ENCODE measurements around the gene NUP98. TPM values are rescaled to one million over a fixed set of nuclear protein-coding genes. Genes with fewer than 3 reads are reported as not detected.

The NUP98 gene
- total and polyA plus RNA-seq, 10 of the 15 experiments (the other 5 are each of a cell fraction or from before 2014, with no cell fraction given) = 21.7 to 108 (median 78.9) TPM

DNA sequence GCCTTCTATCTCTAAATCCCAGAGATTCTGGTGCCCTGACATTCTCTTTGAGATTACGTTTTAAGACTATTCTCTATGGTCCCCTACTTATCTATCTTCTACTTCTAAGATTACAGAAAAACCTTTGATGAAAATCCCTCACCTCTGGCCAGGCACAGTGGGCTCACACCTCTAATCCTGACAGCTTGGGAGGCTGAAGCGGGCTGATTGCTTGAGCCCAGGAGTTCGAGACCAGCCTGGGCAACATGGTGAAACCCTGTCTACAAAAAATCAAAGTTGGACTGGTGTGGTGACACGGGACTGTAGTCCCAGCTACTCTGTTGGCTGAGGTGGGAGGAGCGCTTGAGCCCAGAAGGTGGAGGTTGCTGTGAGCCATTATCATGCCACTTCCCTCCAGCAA, 14.4 kb downstream of the NUP98 start:
- no peak for ATAC-seq
- no peak overlapping the region for H3K9ac ChIP-seq (ENCODE audit: control insufficient read depth, insufficient read depth, low read length)
- ChIA-PET POLR2A (interaction anchor here (3.5 kb wide), 1 partner anchor 14 kb away, joined by 27 read pairs; the partner anchor contains the start of gene NUP98), CTCF (interaction anchor here (0.9 to 5.3 kb wide), 5 partner anchors 14 to 290 kb away, joined by 3 to 44 read pairs (median 12); partner anchors contain the start of genes NUP98 and PGAP2), SMC1A (ENCODE audit: uncharacterized antibody, unreplicated experiment) (interaction anchor here (3.2 to 5.8 kb wide), 2 partner anchors 26 to 59 kb away, joined by 9 to 28 read pairs; partner anchors contain the start of gene PGAP2), RAD21 (ENCODE audit: unreplicated experiment) (interaction anchor here (1.3 to 1.6 kb wide), 2 partner anchors 25 to 59 kb away, joined by 5 to 8 read pairs; partner anchors contain the start of genes PGAP2 and RHOG)
- peaks cover 9 to 18% of the 10 kb centered on the region in 2 experiments; a peak in 3 of 4 replicates for H3K36me3 ChIP-seq (ENCODE audit: control insufficient read depth in 2 of 2, insufficient read depth in 2 of 2, low read length in 1 of 2)
- H3K4me3 ChIP-seq = no peak overlapping the region
- WGBS (ENCODE audit: insufficient coverage, insufficient replicate concordance, low lambda C conversion rate, missing lambda C conversion rate) = 98% methylated on average over 5 of the region's 5 CpGs
- in situ Hi-C loops (cut with MboI) (no loop called here), intact Hi-C loops (cut with micrococcal nuclease; ENCODE audit: unreplicated experiment) (no loop called here)
- H3K27ac ChIP-seq (ENCODE audit: control insufficient read depth, insufficient read depth) = no peak overlapping the region
- no peak for FAIRE-seq
- TF ChIP-seq, protein P1, sequence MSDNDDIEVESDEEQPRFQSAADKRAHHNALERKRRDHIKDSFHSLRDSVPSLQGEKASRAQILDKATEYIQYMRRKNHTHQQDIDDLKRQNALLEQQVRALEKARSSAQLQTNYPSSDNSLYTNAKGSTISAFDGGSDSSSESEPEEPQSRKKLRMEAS (IDR thresholded peaks at IDR 0.05; ENCODE audit: low read depth, low read length) = no peak
- no peak for TF ChIP-seq FOS (IDR thresholded peaks at IDR 0.05; ENCODE audit: borderline replicate concordance, extremely low read depth, insufficient read length)
- no TSS peak for BruUV-seq (replicated peaks)
- no peaks in the 10 kb centered on the region for H3K27me3 ChIP-seq (replicated peaks in 1 of 2; ENCODE audit: control insufficient read depth in 2 of 2, insufficient read depth in 2 of 2, low read length in 1 of 2)
- no peak for DNase-seq (ENCODE audit: low read depth, low spot score)
- peaks cover 61% of the 10 kb centered on the region for H3K79me2 ChIP-seq (ENCODE audit: control insufficient read depth, insufficient read depth, low read length)
- no peak overlapping the region for H3K4me2 ChIP-seq (ENCODE audit: control insufficient read depth, insufficient read depth)
- H3K4me1 ChIP-seq (ENCODE audit: control insufficient read depth, insufficient read depth, low read length) = peaks cover 12% of the 10 kb centered on the region
- H4K20me1 ChIP-seq (ENCODE audit: control insufficient read depth, insufficient read depth) = no peaks in the 10 kb centered on the region
- H3K9me3 ChIP-seq (replicated peaks; ENCODE audit: control insufficient read depth, insufficient read depth, low read length) = no peaks in the 10 kb centered on the region
- no peak overlapping the region for H2AFZ ChIP-seq (ENCODE audit: control insufficient read depth, low read depth, low read length)

DNA sequence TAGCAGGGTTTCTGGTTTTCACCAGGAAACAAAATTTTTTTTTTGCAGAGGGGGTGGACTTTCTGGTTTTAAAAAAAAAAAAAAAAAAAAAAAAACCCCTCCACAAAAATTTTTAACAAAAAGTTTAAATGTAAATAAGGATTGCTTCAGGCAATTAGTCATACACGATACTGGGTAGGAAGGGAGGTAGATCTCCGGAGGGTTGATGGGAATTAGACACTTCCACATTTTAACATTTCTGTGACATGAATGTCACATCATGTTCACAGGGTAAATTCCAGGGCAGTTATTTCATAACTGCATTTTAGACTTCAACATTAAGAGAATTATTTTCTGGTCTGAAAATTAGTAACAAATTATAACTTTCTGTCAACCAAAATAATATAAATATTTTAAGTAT, 15.9 kb downstream of the NUP98 start:
- SMC1A ChIA-PET (ENCODE audit: uncharacterized antibody, unreplicated experiment) = interaction anchor here (1.7 to 5.8 kb wide), 3 partner anchors 17 to 291 kb away, joined by 5 to 28 read pairs (median 6); partner anchors contain the start of genes NUP98 and PGAP2
- Histone ChIP-seq H3K4me3 (no peak overlapping the region), H3K9me3 (replicated peaks; ENCODE audit: control insufficient read depth, insufficient read depth, low read length) (no peaks in the 10 kb centered on the region), H3K4me1 (ENCODE audit: control insufficient read depth, insufficient read depth, low read length) (peaks cover 12% of the 10 kb centered on the region), H4K20me1 (ENCODE audit: control insufficient read depth, insufficient read depth) (no peaks in the 10 kb centered on the region), H3K27ac (ENCODE audit: control insufficient read depth, insufficient read depth) (no peak overlapping the region; the same call in 1 of the 2 replicates), H3K27me3 (replicated peaks in 1 of 2; ENCODE audit: control insufficient read depth in 2 of 2, insufficient read depth in 2 of 2, low read length in 1 of 2) (no peaks in the 10 kb centered on the region), H3K4me2 (ENCODE audit: control insufficient read depth, insufficient read depth) (no peak overlapping the region), H3K36me3 (ENCODE audit: control insufficient read depth in 2 of 2, insufficient read depth in 2 of 2, low read length in 1 of 2) (peaks cover 9 to 13% of the 10 kb centered on the region in 2 experiments), H3K79me2 (ENCODE audit: control insufficient read depth, insufficient read depth, low read length) (peaks cover 49% of the 10 kb centered on the region), H2AFZ (ENCODE audit: control insufficient read depth, low read depth, low read length) (no peak overlapping the region), H3K9ac (ENCODE audit: control insufficient read depth, insufficient read depth, low read length) (no peak overlapping the region)
- WGBS (ENCODE audit: insufficient coverage, insufficient replicate concordance, low lambda C conversion rate, missing lambda C conversion rate) = 4% methylated on average over 2 of the region's 2 CpGs
- ATAC-seq (no peak), DNase-seq (ENCODE audit: low read depth, low spot score) (no peak), FAIRE-seq (no peak)
- CTCF ChIA-PET = interaction anchor here (5.3 kb wide), 1 partner anchor 27 kb away, joined by 44 read pairs; the partner anchor contains the start of gene PGAP2
- intact Hi-C loops (cut with micrococcal nuclease; ENCODE audit: unreplicated experiment) = no loop called here
- POLR2A ChIA-PET = interaction anchor here (0.7 to 0.9 kb wide), 7 partner anchors 8 to 931 kb away, joined by 3 to 9 read pairs (median 6); partner anchors contain the start of gene NUP98
- TF ChIP-seq, protein P2, sequence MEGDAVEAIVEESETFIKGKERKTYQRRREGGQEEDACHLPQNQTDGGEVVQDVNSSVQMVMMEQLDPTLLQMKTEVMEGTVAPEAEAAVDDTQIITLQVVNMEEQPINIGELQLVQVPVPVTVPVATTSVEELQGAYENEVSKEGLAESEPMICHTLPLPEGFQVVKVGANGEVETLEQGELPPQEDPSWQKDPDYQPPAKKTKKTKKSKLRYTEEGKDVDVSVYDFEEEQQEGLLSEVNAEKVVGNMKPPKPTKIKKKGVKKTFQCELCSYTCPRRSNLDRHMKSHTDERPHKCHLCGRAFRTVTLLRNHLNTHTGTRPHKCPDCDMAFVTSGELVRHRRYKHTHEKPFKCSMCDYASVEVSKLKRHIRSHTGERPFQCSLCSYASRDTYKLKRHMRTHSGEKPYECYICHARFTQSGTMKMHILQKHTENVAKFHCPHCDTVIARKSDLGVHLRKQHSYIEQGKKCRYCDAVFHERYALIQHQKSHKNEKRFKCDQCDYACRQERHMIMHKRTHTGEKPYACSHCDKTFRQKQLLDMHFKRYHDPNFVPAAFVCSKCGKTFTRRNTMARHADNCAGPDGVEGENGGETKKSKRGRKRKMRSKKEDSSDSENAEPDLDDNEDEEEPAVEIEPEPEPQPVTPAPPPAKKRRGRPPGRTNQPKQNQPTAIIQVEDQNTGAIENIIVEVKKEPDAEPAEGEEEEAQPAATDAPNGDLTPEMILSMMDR (IDR thresholded peaks at IDR 0.05 in 2 of 3, conservative IDR thresholded peaks at IDR 0.05 in 1 of 3; ENCODE audit: control insufficient read depth in 2 of 3, extremely low read depth in 1 of 3, insufficient read depth in 1 of 3, low read depth in 3 of 3, low read length in 3 of 3) = no peak
- TF ChIP-seq ZNF384 (IDR thresholded peaks at IDR 0.05; ENCODE audit: borderline replicate concordance, low read depth, low read length) = peak; percentile 70
- peak; percentile 38; the same call in 1 of the 2 replicates for TF ChIP-seq SPI1 (IDR thresholded peaks at IDR 0.05; ENCODE audit: borderline replicate concordance, insufficient read depth, low read depth, low read length)
- BruUV-seq (replicated peaks) = no TSS peak
- RAD21 ChIA-PET (ENCODE audit: unreplicated experiment) = interaction anchor here (0.7 to 1.6 kb wide), 3 partner anchors 26 to 79 kb away, joined by 3 to 8 read pairs (median 4); partner anchors contain the start of gene PGAP2
- in situ Hi-C loops (cut with MboI) = no loop called here

Measured in GM12878 (cell line).